A673 (cell line): ENCODE data around the gene ADIG. TPM values are rescaled to one million over a fixed set of nuclear protein-coding genes. Genes with fewer than 3 reads are reported as not detected.

Source experiments
- BruUV-seq: library from RNA; stranded (reverse); fragments of 400-500 nt; replicated peaks from 2 replicates; lab custom pipeline; 2021; lab: Mats Ljungman, UMichigan
- CTCF ChIA-PET: fragments of 300-600 bp; sonication (Branson Sonifier 250); formaldehyde crosslinking; loops from one replicate; lab custom pipeline; 2022; ENCODE audit warnings: antibody characterized with exemption; lab: Charles Lee
- POLR2A ChIA-PET: fragments of 300-600 bp; sonication (Branson Sonifier 250); formaldehyde crosslinking; loops from one replicate; lab custom pipeline; 2022; ENCODE audit warnings: antibody characterized with exemption; ENCODE audit not compliant: low non-redundant PET; lab: Charles Lee
- DNase-seq: peaks from one replicate; pipeline ENCODE4 v3.0.0-alpha.2; 2015; ENCODE audit warnings: low spot score
- H3K27ac ChIP-seq: fragments of 200-600 bp; sonication (generic); 2 replicates; pipeline ENCODE4 v1.5.1; 2016; ENCODE audit warnings: mixed run types, low read depth, mild to moderate bottlenecking, mixed read lengths, antibody characterized with exemption, low read length; ENCODE audit not compliant: poor library complexity, severe bottlenecking
- H3K27me3 ChIP-seq: fragments of 200-600 bp; sonication (generic); replicated peaks from 2 replicates; pipeline ENCODE4 v1.6.1; 2017; ENCODE audit warnings: mixed run types, low read depth, mild to moderate bottlenecking, mixed read lengths, antibody characterized with exemption, low read length; ENCODE audit not compliant: insufficient read depth, poor library complexity
- H3K36me3 ChIP-seq: fragments of 200-600 bp; sonication (generic); 2 replicates; pipeline ENCODE4 v1.6.1; 2016; ENCODE audit warnings: mixed run types, mild to moderate bottlenecking, mixed read lengths, antibody characterized with exemption, low read length; ENCODE audit not compliant: insufficient read depth, poor library complexity, severe bottlenecking
- H3K4me1 ChIP-seq: fragments of 200-600 bp; sonication (generic); 2 replicates; pipeline ENCODE4 v1.6.1; 2017; ENCODE audit warnings: mixed run types, mild to moderate bottlenecking, mixed read lengths, antibody characterized with exemption, low read length; ENCODE audit not compliant: insufficient read depth, poor library complexity, severe bottlenecking
- H3K4me3 ChIP-seq: fragments of 200-600 bp; sonication (generic); 2 replicates; pipeline ENCODE4 v1.5.1; 2016; ENCODE audit warnings: low read depth, mixed run types, mild to moderate bottlenecking, mixed read lengths, low read length; ENCODE audit not compliant: poor library complexity, severe bottlenecking
- H3K9me3 ChIP-seq: fragments of 200-600 bp; sonication (generic); 2 replicates; pipeline ENCODE4 v1.6.1; 2016; ENCODE audit warnings: mixed run types, low read depth, mild to moderate bottlenecking, mixed read lengths, antibody characterized with exemption, low read length; ENCODE audit not compliant: poor library complexity, severe bottlenecking
- EZH2 ChIP-seq: fragments of 200-600 bp; sonication (generic); IDR thresholded peaks from 2 replicates; pipeline ENCODE4 v1.6.1; 2017; ENCODE audit warnings: borderline replicate concordance, low read depth, mild to moderate bottlenecking, mixed read lengths, antibody characterized with exemption, low read length; ENCODE audit not compliant: poor library complexity, severe bottlenecking
- intact Hi-C: fragments of 100-400 bp; cut with micrococcal nuclease; formaldehyde crosslinking; loops from one replicate; pipeline ENCODE4 v1.10.0; 2022; ENCODE audit not compliant: unreplicated experiment
- total RNA-seq: library from RNA; stranded (reverse); gene quantifications from 2 replicates; pipeline ENCODE4 v1.2.3, GENCODE V29; 2021
- TF ChIP-seq, protein P1 (sequence below): fragments of 300-800, 200-600 bp; sonication (generic); conservative IDR thresholded peaks from 2 replicates; pipeline ENCODE4 v1.5.1; 2017; ENCODE audit warnings: low read depth, mild to moderate bottlenecking, antibody characterized with exemption, low read length, moderate library complexity, mixed read lengths

ADIG gene
- total RNA-seq, 1 experiment from 2014 or later = not detected

DNA sequence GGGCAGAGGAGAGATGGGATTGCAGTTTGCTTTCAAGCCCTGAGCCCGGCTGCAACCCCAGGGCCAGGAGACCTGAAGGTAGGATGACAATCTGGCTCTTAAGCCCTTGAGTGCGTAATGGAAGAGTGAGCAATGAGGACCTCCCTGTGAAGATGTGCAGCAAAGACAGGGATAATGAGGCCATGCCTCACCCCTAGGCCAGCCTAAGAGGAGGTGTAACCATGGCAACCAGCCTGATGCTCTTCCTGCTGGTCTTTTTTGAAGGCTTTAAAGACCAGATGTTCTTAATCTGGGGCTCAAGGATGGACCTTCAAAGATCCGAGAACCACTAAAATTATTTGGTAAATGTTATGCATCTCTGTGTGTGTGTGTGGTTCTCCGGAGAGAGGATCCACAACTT, 28.8 kb downstream of the ADIG start:
- TF ChIP-seq EZH2 = no peak
- TF ChIP-seq, protein P1, sequence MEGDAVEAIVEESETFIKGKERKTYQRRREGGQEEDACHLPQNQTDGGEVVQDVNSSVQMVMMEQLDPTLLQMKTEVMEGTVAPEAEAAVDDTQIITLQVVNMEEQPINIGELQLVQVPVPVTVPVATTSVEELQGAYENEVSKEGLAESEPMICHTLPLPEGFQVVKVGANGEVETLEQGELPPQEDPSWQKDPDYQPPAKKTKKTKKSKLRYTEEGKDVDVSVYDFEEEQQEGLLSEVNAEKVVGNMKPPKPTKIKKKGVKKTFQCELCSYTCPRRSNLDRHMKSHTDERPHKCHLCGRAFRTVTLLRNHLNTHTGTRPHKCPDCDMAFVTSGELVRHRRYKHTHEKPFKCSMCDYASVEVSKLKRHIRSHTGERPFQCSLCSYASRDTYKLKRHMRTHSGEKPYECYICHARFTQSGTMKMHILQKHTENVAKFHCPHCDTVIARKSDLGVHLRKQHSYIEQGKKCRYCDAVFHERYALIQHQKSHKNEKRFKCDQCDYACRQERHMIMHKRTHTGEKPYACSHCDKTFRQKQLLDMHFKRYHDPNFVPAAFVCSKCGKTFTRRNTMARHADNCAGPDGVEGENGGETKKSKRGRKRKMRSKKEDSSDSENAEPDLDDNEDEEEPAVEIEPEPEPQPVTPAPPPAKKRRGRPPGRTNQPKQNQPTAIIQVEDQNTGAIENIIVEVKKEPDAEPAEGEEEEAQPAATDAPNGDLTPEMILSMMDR = no peak
- no peaks in the 10 kb centered on the region for H3K4me1 ChIP-seq
- intact Hi-C loops = no loop called here
- no peaks in the 10 kb centered on the region for H3K9me3 ChIP-seq
- CTCF ChIA-PET = no interaction called here
- no TSS peak for BruUV-seq
- DNase-seq = no peak
- no peaks in the 10 kb centered on the region for H3K36me3 ChIP-seq
- POLR2A ChIA-PET = no interaction called here
- H3K27me3 ChIP-seq = no peaks in the 10 kb centered on the region
- no peak overlapping the region for H3K27ac ChIP-seq
- no peak overlapping the region for H3K4me3 ChIP-seq

DNA sequence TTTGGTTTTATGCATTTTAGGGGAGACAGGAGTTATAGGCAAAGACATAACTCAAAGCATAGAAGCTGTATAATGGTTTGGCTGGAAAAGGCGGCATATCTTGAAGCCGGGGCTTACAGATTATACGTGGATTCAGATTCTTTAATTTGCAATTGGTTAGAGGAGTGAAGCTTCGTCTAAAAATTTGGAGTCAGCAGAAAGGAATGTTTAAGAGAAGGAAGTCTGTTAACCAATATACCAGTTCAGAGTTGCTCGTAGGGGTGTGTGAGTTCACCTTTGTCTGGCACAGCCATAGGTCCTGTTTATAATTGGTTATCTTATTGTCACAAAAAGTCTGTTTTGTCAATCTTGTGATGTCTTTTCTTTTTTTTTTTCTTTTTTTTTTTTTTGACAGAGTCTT, 29.5 kb downstream of the ADIG start:
- CTCF ChIA-PET = no interaction called here
- Histone ChIP-seq H3K4me3 (no peak overlapping the region), H3K27me3 (no peaks in the 10 kb centered on the region), H3K27ac (no peak overlapping the region), H3K36me3 (no peaks in the 10 kb centered on the region), H3K4me1 (no peaks in the 10 kb centered on the region), H3K9me3 (no peaks in the 10 kb centered on the region)
- POLR2A ChIA-PET = no interaction called here
- DNase-seq = no peak
- intact Hi-C loops = no loop called here
- no TSS peak for BruUV-seq
- TF ChIP-seq, protein P1 = no peak
- TF ChIP-seq EZH2 = no peak

DNA sequence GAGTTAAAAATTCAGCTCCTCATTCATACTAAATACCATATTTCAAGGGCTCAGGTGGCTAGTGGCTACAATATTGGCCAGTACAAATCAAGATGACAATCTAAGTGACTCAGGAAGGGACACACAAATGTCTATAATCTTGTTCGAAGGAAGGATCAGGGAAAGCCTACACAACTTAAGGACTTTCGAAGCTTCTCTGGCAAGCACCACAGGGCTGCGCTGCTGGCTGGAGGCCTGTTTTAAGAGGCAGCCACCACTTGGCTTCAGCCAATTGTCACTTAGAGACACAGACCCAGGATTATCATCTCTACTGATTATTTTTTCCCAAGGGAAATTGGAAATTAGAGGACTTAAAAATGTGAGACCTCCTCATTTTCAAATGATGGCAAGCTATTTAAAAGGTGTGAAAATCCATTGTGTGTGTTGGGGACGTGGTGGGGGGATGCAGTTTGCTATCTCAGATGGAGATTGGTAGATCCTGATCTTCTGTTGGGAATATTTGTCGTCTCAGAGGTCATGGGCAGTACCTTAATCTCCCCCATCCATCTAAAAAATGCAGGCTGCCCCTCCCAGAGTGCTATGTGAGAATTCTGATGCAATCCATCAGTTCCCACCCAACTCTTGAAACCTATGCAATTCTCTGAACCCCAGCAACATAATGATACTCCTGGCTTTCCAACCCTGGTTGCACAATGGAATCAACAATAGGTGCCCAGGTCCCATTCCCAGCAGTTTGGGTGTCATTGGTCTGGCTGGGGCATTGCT, 31.9 kb downstream of the ADIG start:
- POLR2A ChIA-PET = no interaction called here
- CTCF ChIA-PET = no interaction called here
- no TSS peak for BruUV-seq
- Histone ChIP-seq H3K36me3 (no peaks in the 10 kb centered on the region), H3K27ac (no peak overlapping the region), H3K27me3 (no peaks in the 10 kb centered on the region), H3K4me3 (no peak overlapping the region), H3K9me3 (no peaks in the 10 kb centered on the region), H3K4me1 (no peaks in the 10 kb centered on the region)
- intact Hi-C loops = no loop called here
- no peak for DNase-seq
- no peak for TF ChIP-seq EZH2
- TF ChIP-seq, protein P1 = no peak
